ENCODE data around the gene VTCN1.

VTCN1 gene

DNA sequence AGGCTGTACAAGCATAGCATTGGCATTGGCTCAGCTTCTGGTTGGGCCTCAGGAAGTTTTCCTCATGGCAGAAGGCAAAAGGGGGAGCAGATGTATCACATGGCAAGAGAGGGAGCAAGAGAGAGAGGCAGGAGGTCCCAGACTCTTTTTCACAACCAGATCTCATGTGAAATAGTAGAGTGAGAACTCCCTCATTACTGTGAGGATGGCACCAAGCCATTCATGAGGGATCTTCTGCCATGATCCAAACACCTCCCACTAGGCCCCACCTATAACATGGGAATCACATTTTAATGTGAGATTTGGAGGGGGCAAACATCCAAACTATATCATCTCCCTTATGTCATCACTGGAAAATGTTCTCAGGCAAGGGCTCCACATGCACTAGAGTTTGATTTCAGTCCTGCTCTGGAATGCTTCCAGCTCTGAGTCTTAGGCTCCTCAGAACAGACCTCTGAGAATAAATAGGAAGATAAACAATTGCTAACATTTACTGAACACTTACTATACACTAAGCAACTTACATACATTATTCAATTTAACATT, 39.4 kb upstream of the VTCN1 start:
- TF ChIP-seq, protein P1, sequence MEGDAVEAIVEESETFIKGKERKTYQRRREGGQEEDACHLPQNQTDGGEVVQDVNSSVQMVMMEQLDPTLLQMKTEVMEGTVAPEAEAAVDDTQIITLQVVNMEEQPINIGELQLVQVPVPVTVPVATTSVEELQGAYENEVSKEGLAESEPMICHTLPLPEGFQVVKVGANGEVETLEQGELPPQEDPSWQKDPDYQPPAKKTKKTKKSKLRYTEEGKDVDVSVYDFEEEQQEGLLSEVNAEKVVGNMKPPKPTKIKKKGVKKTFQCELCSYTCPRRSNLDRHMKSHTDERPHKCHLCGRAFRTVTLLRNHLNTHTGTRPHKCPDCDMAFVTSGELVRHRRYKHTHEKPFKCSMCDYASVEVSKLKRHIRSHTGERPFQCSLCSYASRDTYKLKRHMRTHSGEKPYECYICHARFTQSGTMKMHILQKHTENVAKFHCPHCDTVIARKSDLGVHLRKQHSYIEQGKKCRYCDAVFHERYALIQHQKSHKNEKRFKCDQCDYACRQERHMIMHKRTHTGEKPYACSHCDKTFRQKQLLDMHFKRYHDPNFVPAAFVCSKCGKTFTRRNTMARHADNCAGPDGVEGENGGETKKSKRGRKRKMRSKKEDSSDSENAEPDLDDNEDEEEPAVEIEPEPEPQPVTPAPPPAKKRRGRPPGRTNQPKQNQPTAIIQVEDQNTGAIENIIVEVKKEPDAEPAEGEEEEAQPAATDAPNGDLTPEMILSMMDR (IDR thresholded peaks at IDR 0.05; ENCODE audit: low read depth, low read length, poor library complexity, severe bottlenecking), result no peak
- TF ChIP-seq EZH2phosphoT487 (IDR thresholded peaks at IDR 0.05; ENCODE audit: borderline replicate concordance, low read length), result no peak
- no peaks in the 10 kb centered on the region for H4K20me1 ChIP-seq (ENCODE audit: control insufficient read depth, insufficient read depth, low read depth, low read length)
- no peaks in the 10 kb centered on the region for H3K36me3 ChIP-seq (ENCODE audit: control insufficient read depth, low read length)
- H3K9me3 ChIP-seq (ENCODE audit: control insufficient read depth, insufficient read depth, low read length), result no peaks in the 10 kb centered on the region
- H3K27ac ChIP-seq (ENCODE audit: low read depth, low read length), result no peak overlapping the region
- H3K4me2 ChIP-seq (ENCODE audit: low read length), result no peak overlapping the region
- H3K4me1 ChIP-seq (ENCODE audit: control insufficient read depth, low read length), result no peaks in the 10 kb centered on the region
- H3K27me3 ChIP-seq (ENCODE audit: control insufficient read depth, low read length), result peaks cover 13% of the 10 kb centered on the region; the same call in 1 of the 2 replicates
- no peaks in the 10 kb centered on the region for H3K9me2 ChIP-seq (replicated peaks; ENCODE audit: control insufficient read depth, low read length)
- no peaks in the 10 kb centered on the region for H3K79me2 ChIP-seq (ENCODE audit: control insufficient read depth, low read length)
- no peak overlapping the region for H3K4me3 ChIP-seq (ENCODE audit: low read length)
- no peaks in the 10 kb centered on the region for H3F3A ChIP-seq (ENCODE audit: control insufficient read depth, insufficient read depth)

DNA sequence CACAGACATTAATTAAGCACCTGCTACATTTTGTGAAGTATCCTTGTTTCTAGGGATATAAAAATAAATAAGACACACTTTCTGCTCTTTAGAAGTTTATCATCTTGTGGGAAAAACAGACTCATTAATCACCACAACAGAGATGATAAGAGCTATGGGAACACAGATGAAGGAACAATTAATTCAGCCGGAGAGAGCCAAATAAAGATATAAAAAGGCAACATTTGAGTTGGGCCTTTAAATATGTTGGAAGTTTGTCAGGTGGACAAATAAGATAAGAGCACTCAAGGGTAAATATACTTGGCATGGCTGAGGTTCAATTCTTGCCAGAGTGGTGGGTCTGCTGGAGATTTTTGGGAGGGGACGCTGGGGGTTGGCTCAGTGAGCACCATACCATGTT, 34.2 kb upstream of the VTCN1 start:
- H3K79me2 ChIP-seq (ENCODE audit: control insufficient read depth, low read length), result no peaks in the 10 kb centered on the region
- H3K27ac ChIP-seq (ENCODE audit: low read depth, low read length), result no peak overlapping the region
- H3K9me2 ChIP-seq (replicated peaks; ENCODE audit: control insufficient read depth, low read length), result no peaks in the 10 kb centered on the region
- no peaks in the 10 kb centered on the region for H4K20me1 ChIP-seq (ENCODE audit: control insufficient read depth, insufficient read depth, low read depth, low read length)
- H3K4me1 ChIP-seq (ENCODE audit: control insufficient read depth, low read length), result no peaks in the 10 kb centered on the region
- no peak overlapping the region for H3K4me2 ChIP-seq (ENCODE audit: low read length)
- TF ChIP-seq, protein P1 (IDR thresholded peaks at IDR 0.05; ENCODE audit: low read depth, low read length, poor library complexity, severe bottlenecking), result no peak
- TF ChIP-seq EZH2phosphoT487 (IDR thresholded peaks at IDR 0.05; ENCODE audit: borderline replicate concordance, low read length), result no peak
- peaks cover 15% of the 10 kb centered on the region; the same call in 1 of the 2 replicates for H3K27me3 ChIP-seq (ENCODE audit: control insufficient read depth, low read length)
- no peaks in the 10 kb centered on the region for H3K9me3 ChIP-seq (ENCODE audit: control insufficient read depth, insufficient read depth, low read length)
- no peak overlapping the region for H3K4me3 ChIP-seq (ENCODE audit: low read length)
- H3K36me3 ChIP-seq (ENCODE audit: control insufficient read depth, low read length), result no peaks in the 10 kb centered on the region
- H3F3A ChIP-seq (ENCODE audit: control insufficient read depth, insufficient read depth), result no peaks in the 10 kb centered on the region

DNA sequence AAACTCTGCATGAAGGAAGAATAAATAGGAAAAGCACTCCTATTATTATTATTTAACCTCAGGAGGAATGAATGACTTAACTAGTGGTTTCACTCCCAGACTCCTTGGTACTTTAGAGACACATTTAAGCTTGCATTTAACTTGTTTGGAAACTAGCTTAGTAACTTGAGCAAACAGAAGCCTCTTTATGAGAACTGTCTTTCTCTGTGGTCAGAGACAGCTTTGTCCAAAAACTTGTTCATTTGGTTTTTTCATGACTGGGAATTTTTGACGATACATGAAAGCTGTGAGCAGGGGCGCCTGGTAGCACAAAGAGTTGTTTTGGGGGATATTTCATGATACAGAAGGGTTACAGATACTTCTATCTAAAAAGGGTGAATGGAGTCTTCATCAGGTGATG, 33.6 kb upstream of the VTCN1 start:
- H3K27me3 ChIP-seq (ENCODE audit: control insufficient read depth, low read length), result peaks cover 15% of the 10 kb centered on the region; the same call in 1 of the 2 replicates
- no peaks in the 10 kb centered on the region for H3K4me1 ChIP-seq (ENCODE audit: control insufficient read depth, low read length)
- H3K79me2 ChIP-seq (ENCODE audit: control insufficient read depth, low read length), result no peaks in the 10 kb centered on the region
- H3K9me2 ChIP-seq (replicated peaks; ENCODE audit: control insufficient read depth, low read length), result no peaks in the 10 kb centered on the region
- no peaks in the 10 kb centered on the region for H3K36me3 ChIP-seq (ENCODE audit: control insufficient read depth, low read length)
- no peaks in the 10 kb centered on the region for H3F3A ChIP-seq (ENCODE audit: control insufficient read depth, insufficient read depth)
- TF ChIP-seq, protein P1 (IDR thresholded peaks at IDR 0.05; ENCODE audit: low read depth, low read length, poor library complexity, severe bottlenecking), result no peak
- no peak for TF ChIP-seq EZH2phosphoT487 (IDR thresholded peaks at IDR 0.05; ENCODE audit: borderline replicate concordance, low read length)
- H3K4me3 ChIP-seq (ENCODE audit: low read length), result no peak overlapping the region
- H3K27ac ChIP-seq (ENCODE audit: low read depth, low read length), result no peak overlapping the region
- H4K20me1 ChIP-seq (ENCODE audit: control insufficient read depth, insufficient read depth, low read depth, low read length), result no peaks in the 10 kb centered on the region
- no peaks in the 10 kb centered on the region for H3K9me3 ChIP-seq (ENCODE audit: control insufficient read depth, insufficient read depth, low read length)
- H3K4me2 ChIP-seq (ENCODE audit: low read length), result no peak overlapping the region

Data from DOHH2 (cell line).